Activated CD4-positive, alpha-beta T cell treated with anti-CD3 and anti-CD28 coated beads for 24 hours (primary cell): ENCODE measurements around the gene ZCCHC14.
A peak's percentile ranks its signal among the peaks of the same experiment; 100 is the strongest.
"Not testable (repeated sequence)": the region's sequence is repeated elsewhere in the genome, so short reads cannot be mapped to it uniquely, and the experiment has no call there.

Experiments
- DNase-seq, 2 donors: peaks; one replicate each; pipeline ENCODE4 v3.0.0-alpha.2; 2020; ENCODE audit warnings: low read depth in 2 of 2

The ZCCHC14 gene

DNA sequence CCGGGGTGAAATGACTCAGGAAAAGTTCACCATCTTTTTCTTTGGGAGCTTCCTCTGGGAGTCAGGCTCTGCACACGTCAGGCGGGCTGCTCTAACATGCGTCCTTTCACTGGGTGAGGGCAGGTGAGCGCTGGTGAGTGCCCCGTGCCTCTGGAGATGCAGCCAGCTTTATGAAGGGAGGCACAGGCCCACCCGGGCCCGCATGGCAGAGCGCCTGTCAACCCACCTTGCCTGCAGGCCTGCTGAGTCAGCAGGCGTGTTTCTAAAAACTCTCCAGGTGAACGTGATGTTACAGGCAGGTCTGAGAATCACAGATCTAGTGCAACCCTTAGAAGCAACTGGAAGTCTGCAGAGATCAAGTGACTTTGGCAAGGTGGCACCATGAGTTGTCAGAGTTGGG, 82.3 kb downstream of the ZCCHC14 start:
- DNase-seq, result no peak

DNA sequence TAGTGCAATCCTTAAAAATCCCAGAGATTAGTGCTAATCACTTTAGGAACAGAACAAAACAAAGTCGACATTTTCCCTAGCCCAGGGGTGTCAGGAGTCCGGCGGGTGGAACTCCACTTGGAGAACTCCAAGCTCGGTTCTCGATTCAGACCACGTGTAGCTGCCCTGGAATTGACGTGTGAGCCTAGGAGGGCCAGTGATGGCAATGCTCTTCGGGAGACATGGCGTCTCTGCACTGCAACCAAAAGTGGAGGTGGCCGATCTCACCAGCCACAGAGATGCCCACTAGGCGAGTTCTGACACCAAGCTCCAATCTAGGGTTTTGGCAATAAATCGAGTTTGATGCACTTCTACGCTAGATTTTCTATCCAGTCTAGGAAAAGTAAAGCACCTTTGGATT, 83.0 kb downstream of the ZCCHC14 start:
- DNase-seq, result no peak

DNA sequence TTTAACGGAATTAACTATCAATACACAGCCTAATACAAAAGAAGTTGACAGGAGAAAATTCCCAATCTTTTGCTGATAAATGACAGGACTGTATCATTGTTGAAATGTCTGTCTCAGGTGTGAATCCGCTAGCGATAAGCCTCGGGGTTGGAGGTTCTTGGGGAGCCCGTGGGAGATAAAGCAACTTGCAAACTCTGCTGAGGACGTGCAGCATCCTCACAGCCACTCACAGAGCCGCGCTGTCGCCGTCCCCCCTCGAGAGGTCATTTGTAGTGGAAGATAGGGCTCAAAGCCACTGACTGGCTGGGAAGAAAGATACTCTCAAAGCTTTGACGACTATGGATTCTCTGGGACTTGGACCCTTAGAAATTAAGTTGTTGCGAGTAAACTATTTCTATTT, 83.7 kb downstream of the ZCCHC14 start:
- no peak for DNase-seq

DNA sequence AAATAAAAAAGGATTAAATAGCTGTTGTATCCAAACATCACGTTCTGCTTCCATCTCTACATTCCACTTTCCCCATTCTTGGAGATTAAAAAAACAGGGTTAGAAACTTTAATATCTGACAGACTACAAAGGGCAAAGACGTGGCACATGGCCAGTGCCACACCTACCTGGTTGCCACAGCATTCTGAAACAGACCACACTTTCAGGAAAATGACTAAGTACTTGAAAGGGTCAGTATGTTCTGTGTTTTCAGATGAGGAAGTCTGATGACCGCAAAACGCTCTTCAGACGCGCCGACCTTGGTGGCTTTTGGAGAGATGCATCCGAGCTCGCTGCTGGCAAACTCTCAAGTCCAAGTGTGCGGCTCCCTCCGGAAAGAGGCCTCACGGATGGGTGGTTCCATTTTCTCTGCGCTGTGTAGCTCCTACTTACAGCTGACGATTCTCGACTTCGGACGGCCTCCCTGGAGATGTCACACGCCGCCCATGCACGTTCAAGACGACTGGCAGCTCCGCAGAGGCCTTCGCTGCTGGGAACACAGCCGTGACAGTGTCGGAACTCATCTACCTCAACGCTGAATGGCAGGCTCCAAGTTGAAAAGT, 85.2 kb downstream of the ZCCHC14 start:
- no peak for DNase-seq

DNA sequence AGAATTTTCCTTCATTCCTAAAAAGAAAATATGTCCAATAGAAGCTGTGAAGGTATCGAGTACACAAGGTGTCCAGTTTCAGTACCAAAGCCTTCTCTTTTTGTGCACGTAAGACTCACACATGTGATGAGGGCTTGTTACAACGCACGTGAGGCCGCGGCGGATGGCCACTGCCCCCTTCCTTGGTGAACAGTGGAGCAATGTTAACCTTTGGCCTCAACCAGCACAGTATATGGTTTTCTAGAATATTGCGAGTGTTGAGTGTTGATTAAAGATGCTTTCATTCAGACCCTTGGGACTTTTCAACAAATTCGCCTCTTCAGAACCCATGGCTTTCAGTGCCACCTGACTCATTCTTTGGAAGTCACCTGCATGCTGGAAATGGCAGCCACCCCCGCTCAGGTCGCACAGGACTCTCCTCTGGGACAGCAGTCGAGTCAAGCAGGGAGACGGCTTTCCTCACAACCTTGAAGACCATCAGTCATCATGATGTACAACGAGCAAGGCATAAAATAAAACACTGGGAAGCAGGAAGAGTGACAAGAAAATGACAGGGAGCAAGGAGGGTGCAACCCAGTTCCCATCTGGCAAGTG, 86.2 kb downstream of the ZCCHC14 start:
- DNase-seq, result no peak

DNA sequence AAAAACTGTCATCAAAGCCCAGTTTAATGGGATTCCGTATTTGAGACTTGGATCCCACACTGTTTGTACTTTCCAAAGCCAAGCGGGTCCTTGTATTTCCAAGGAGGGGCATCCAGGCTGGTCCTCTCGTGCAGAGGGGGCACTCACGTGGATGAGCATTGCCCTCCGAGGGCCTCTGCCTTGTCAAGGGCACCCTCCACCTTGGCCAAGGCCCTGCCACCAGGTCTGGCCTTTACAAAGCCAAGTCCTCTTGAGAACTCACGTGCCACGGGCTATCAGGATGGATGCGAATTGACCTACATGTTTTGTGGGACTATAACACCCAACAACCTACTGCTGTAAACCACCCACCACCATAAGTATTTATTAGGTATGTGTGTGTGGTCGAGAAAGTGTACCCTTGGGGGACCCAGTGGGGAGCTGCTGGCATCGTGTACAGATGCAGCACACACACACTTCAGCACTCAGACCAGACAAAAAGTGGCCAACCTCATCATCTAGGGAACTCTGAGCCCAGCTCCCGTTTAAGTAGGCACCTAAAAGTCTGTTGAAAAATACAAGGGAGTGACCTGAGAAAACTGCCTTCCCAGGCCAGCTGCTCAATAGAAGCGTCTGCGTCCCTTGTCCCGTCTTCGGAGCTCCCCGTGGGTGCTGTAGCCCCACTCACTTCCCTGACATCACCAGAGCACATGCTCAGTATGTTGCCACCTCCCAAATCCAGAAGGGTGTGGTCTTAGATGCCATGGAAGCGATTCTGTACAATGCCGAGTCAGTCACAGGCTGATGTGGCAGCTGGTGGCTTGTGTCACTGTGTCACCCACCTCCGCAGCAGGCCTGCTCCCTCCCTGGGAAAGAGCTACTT, 87.8 kb downstream of the ZCCHC14 start:
- no peak for DNase-seq

DNA sequence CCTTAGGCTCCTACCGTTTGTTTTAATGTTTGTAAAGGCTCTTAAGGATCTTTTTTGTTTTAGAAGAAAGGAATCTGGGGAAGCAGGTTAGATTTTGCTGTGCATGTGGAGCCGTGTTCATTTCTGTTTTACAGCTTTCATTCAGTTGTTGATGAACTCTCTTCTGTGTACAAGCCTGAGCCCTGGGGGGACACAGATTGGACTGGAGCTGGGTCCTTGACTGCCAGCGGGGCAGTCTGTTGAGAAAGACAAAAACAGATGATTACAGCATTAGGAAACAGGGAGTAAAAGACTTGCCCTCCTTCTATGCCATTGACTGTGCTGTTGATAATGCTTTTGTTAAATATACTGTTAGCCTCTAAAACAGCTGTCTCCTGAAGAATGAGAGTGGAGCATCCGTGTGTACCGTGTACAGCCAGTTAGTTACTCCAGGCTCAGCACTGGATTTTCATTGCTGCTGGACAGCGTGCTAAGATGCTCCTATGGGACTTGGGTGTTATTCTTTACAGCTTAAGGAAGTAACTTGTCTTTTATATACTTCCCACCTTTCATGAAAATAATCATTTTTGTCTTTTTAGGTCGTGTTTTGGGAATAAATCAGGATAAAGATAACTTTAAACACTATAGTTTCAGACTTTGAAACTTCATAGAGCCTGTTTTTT, 97.5 kb downstream of the ZCCHC14 start:
- DNase-seq, result no peak

DNA sequence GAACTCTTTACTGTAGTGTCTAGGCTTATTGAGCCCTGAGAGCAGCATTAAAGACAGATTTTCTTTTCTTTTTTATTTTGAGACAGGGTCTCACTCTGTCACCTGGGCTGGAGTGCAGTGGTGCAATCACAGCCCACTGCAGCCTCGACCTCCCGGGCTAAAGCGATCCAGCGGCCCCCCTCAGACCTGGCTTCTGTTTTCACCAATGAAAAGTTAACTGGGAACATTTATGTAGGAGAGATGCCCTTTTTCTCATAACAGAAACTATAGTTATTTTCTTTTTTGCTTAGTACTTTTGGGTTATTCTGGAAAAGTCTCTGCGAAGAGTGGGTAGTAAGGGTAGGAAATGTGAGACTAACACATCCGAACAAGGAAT, 99.2 kb downstream of the ZCCHC14 start:
- no peak for DNase-seq

DNA sequence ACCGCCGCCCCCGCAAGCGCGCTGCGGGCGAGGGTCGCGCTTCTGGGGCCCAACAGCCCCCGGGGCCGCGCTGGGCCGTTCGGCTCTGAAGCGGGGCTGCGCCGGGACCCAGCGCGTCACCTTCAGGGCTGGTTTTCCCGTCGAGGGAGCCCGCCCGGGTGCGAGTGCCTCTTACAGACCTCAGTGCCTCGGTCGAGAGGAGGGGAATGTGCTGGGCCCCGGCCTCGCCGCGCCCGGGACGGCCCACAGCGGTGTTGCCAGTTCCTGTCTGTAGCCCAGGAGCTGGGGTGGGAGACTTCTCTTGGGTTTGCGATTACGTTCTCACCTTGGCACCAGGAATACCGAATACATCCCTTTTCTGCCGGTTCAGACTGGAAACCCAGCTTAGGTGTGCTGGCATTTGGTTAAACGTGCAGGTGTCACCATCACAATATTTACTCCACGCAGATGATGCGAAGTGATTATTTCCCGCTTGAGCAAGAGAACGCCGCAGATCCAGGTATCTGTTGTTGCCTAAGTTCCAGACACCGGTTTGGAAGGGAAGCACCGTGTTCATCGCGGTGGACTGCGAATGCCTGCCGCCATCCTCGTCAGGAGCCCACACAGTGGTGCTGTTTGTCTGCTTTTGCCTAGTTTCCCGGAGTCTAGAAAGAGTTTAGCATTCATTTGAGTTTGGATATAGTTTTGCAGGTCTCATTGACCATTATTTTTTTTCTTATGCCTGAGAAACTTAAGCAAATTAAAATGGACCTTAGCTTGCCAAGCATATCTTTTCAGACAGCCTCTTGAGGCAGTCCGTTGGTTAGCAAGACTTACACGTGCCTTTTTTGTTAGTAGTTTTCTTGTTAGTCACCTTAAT, 99.8 kb downstream of the ZCCHC14 start:
- no peak for DNase-seq

DNA sequence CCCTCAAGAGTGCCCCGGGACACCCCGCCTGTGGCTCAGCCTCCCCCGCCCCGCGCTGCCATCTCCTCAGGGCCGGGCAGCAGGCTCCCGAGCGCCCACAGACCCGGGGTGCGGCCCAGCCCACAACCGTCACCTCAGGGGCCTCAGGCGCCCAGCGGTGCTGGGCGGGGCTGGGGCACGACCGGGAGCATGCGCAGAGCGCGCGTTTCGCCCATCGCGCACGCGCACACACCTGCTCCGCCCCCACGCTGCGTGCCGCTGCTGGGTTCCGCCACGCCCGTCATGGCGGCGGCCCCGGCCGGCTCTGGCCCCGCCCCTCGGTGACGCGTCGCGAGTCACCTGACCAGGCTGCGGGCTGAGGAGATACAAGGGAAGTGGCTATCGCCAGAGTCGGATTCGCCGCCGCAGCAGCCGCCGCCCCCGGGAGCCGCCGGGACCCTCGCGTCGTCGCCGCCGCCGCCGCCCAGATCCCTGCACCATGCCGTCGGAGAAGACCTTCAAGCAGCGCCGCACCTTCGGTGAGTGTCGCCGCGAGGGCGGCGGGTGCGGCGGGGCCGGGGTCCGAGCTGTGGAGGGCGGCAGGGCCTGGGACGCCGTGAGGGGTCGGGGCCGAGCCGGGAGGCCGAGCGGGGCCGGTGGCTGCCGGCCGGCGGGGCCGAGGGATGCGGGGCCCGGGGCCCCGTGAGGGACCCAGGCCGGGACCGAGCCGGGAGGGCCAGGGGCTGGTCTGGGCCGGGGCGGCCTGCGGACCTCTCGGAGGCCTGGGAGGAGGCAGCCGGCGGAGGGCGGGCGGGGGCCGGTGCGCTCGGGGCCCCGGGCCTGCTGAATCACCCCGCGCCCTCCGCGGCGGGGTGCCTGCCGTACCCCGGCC, 100.6 kb downstream of the ZCCHC14 start, which contains the start of gene MAP1LC3B:
Gene MAP1LC3B (plus strand): TSS at position 387 of the 871 bp plus-strand sequence. CDS start 92 bp downstream, at position 479.
- DNase-seq, result peak; percentile 95 to 96

DNA sequence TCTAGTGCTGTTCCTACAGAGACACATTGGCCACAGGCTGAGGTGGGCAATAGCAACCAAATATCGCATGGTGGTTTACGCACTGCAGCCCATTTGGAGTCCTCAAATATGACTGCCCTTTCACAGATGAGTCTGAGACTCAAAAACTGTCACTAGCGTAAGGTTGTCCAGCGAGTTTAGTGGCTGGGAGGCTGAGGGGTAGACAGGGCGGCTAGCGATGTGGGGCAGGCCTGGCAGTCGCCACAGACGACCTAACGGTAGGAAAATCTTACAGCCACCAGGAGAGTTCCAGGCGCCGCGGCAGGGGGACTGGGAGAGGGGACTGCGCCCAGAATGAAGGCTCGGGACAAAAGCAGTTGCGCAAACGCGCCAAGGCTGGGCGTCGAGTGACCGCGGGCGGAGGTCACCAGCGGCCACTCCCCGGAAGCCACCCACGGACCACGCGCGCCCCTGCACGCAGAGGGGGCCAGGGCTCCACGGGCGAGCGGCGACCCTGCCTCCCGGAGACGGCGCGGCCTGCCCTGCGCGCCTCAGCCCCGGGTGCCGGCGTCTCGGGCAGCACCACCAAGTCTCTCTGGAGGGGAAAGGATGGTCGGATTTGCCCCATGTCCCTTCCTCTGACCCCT, 101.4 kb downstream of the ZCCHC14 start:
- DNase-seq, result no peak

DNA sequence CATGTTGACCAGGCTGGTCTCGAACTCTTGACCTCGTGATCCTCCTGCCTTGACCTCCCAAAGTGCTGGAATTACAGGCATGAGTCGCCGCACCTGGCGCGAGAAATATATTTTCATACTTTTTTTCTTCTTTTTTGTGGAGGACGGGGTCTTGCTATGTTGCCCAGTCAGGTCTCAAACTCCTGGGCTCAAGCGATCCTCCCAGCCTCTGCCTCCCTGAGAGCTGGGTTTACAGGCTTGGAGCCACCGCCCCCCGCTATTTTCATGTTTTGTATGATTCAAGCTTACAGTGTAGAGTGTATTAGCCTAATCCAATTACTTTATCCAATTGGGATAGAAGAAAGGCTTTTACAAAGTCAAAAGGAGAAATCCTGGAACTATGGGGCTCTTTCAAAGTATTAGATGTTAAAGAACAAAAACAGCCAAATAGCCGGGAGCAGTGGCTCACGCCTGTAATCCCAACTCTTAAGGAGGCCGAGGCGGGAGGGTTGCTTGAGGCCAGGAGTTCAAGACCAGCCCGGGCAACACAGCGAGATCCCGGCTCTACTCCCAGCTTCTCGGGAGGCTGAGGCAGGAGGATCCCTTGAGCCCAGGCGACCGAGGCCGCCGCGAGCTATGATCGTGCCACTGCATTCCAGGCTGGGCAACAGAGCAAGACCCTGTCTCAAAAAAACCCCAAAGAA, 102.0 kb downstream of the ZCCHC14 start:
- DNase-seq, result no peak

DNA sequence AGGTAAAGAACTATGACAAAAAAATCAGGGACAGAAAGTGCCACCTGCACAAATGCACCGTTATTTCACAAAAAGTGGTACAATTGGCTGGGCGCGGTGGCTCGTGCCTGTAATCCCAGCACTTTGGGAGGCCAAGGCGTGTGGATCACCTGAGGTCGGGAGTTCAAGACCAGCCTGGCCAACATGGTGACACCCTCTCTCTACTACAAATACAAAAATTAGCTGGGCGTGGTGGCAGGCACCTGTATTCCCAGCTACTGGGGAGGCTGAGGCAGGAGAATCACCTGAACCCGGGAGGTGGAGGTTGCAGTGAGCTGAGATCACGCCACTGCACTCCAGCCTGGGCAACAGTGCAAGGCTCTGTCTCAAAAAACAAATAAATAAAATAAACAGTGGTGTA, 102.9 kb downstream of the ZCCHC14 start:
- not testable (repeated sequence) for DNase-seq

DNA sequence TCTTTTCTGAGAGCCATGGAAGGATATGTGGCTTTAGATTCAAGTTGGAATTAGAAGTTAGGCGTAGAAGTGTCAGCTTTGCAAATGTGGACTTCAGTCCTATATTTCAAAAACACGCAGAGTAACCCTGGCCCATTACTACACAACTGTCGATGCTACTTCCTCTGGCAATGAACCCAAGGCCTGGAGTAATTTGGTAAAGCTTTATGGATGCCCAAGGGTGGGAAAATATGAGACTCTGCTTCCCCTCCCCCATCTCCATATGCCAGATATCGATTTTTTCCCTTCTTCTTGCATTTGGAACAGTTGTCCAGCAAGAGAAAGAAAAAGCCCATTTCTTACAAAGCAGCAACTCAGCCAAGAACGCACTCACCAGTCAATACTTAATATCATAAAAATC, 103.6 kb downstream of the ZCCHC14 start:
- no peak for DNase-seq

DNA sequence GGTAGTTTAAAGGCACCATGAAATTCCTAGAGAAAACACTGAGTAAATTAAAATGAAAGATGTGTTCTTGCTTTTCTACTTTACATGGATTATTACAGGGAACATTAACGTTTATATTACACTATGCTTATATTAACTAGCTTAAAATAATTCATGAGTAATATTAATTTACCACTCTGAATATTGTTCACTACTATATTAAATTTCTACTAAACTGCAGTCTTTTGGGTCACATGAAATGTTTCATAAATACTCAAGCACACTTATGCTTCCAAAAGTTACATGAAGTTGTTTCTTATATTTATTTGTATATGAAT, 104.0 kb downstream of the ZCCHC14 start:
- DNase-seq, result no peak

DNA sequence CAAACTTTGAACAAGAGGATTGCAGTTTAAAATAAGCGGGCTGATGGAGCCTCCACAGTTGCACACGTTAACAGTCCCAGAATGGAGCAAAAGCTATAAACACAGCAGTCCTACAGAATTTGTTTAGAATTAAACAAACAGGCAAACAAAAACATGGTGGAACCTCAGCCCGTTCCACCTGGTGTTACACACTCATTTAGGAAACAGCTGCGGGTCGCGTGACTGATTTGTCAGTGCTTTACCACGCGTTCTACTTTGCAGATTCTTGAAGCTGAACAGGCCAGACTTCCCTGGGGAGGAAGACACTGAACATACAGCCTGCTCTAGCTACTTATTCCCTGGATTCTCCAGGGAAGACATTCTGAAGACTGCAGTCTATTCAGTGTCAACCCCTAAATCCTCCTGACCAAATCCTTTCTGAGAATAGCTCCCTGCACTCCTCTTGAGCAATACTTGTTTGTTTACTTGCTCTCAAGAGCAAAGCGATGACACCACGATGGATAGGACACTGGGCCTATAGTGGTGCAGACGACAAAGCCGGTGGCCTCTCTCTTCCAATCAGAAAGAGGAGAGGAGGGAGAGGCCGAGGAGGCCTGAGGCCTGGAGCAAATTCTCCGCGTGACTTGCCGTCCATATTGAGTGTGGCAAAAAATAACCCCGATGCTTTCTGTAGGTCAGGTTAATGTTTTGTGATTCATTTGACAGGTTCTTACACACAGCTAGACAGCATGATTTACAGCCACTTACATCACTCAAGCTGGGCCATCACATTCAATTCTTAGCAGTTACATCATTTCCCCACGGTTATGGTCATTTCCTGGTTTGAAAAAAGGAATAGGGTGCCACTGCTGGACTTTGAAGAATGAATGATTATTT, 104.6 kb downstream of the ZCCHC14 start:
- peak; percentile 61 to 71 for DNase-seq

DNA sequence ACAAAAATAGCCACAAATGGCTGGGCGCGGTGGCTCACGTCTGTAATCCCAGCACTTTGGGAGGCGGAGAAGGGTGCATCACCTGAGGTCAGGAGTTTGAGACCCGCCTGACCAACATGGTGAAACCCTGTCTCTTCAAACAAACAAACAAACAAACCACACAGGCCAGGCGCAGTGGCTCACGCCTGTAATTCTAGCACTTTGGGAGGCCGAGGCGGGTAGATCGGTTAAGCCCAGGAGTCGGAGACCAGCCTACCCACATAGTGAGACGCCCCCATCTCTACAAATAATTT, 108.0 kb downstream of the ZCCHC14 start:
- not testable (repeated sequence) for DNase-seq

DNA sequence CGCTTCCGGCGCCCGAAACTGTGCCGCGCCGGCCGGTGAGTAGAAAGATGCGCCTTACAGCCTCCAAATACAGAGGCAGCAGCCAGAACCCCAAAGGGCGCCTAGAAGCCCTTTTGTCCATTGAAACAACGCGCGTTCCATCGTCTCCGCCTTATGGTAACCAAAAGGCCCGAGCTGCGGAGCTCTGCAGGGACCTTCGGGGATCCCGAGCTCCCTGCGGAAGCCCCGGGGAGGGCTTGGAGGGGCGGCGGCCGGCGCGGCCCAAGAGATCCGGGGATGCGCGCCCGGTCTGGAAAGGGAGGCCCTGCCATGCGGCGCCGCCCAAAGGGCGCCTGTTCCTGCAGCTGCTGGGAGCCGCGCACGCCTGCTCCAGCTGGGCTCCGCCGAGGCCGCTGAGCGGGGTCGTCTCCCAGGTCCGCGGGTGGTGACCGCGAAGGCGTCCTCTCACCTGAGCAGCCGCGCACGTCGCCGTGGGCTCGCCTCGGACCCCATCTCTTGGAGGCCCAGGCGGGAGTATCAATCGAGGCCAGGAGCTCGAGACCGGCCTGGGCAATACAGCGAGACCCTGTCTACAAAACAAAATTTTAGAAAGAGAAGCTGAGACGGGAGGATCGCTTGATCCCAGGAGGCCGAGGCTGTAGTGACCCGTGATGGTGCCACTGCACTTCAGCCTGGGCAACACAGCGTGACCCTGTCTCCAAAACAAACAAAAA, 108.5 kb downstream of the ZCCHC14 start:
- DNase-seq, result no peak
